HTR-8/SVneo (cell line): ENCODE results near the gene SLC8A2.
A peak's percentile ranks its signal among the peaks of the same experiment; 100 is the strongest.

ENCODE experiments used
- DNase-seq: peaks from one replicate; pipeline ENCODE4 v3.0.0; 2011; ENCODE audit warnings: low spot score, mixed read lengths; ENCODE audit not compliant: insufficient read length
- FAIRE-seq: peaks from 2 replicates; lab custom pipeline; 2011; peaks lifted over from hg19 to GRCh38; lab: Jason Lieb, UNC

SLC8A2 gene

DNA sequence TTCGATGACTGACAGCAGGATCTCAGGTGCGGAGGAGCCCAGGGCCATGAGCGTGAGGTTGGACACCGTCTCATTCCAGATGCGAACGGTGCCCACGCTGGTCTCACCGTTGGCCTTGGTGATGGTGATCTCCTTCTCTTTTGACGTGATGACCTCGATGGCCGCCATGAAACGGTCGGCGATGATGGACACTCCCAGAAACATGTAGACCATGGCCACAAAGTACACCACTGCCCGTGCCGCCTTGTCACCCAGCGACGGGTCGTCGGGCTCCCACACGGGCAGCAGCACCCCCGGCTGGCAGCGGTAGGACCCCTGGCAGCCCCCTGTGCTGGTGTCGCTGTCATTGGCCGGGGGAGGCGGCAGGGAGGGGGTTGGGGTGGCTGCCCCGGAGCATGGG is 5.7 kb downstream of the SLC8A2 start:
- no peak for FAIRE-seq
- DNase-seq, result no peak

GRCh38 chr19:47464675-47465419 is 6.8 kb downstream of the SLC8A2 start:
- FAIRE-seq (no peak), DNase-seq (no peak)

DNA sequence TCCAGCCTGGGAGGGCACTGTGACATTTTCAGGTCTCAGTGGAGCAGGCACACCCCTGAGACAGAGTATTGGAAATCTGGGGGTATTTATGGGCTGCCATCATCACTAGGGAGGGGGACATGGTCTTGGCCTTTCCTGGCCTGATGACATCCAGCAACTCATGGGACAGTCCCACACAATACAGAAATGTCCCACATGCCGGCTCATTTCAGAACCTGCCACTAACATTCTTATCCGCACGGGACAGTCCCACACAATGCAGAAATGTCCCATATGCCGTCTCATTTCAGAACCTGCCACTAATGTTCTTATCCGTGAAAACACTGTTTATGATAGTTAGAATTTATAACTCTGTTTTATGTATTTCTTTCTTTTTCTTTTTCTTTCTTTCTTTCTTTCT is 9.8 kb downstream of the SLC8A2 start:
- FAIRE-seq, result no peak
- no peak for DNase-seq

DNA sequence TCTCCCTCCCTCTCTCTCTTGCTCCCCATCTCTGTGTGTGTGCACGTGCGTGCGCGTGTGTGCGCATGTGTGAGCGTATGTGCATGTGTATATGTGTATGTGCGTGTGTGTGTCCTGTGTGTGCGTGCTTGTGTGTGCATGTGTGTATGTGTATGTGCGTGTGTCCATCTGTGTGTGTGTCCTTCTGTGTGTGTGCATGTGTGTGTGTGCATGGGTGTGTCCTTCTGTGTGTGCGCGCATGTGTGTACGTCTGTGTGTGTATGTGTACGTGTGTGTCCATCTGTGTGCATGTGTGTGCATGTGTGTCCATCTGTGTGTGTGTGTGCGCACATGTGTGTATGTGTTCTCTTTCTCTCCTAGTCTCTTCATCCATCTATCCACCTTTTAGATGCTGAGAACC is 12.2 kb downstream of the SLC8A2 start:
- FAIRE-seq (peak; percentile 96), DNase-seq (no peak)

GRCh38 chr19:47458672-47459071 is 13.0 kb downstream of the SLC8A2 start:
- FAIRE-seq (no peak), DNase-seq (no peak)

GRCh38 chr19:47456721-47457474 is 14.8 kb downstream of the SLC8A2 start:
- no peak for FAIRE-seq

GRCh38 chr19:47450478-47450877 is 21.2 kb downstream of the SLC8A2 start:
- DNase-seq (no peak), FAIRE-seq (no peak)

More at GRCh38 chr19:47456721-47457474, 14.8 kb downstream of the SLC8A2 start:
- DNase-seq, result no peak

DNA sequence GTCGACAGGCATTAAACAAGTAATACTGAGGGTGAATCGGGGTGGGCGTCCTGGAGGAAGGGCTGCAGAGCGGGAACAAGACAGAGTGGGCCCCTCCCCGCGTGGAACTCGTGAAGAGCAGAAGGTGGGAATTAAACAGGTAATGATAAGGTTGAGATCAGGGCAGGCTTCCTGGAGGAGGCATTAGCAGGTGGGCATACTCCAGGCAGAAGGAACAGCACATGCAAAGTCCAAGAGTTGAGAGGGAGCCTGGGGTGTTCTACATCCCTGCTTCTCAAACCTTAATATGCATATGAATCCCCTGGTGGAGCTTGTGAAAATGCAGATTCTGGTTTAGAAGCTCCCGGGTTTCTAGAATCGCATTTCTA is 23.3 kb downstream of the SLC8A2 start:
- FAIRE-seq, result no peak

GRCh38 chr19:47447470-47448359 is 24.0 kb downstream of the SLC8A2 start:
- DNase-seq (peak; percentile 32), FAIRE-seq (no peak)

More for the DNA sequence above, 23.3 kb downstream of the SLC8A2 start:
- no peak for DNase-seq

- DNase-seq, result no peak
- no peak for FAIRE-seq
Measured at GRCh38 chr19:47446534-47447469, 24.9 kb downstream of the SLC8A2 start.

GRCh38 chr19:47445937-47446402 is 25.7 kb downstream of the SLC8A2 start:
- FAIRE-seq, result no peak
- DNase-seq, result no peak

DNA sequence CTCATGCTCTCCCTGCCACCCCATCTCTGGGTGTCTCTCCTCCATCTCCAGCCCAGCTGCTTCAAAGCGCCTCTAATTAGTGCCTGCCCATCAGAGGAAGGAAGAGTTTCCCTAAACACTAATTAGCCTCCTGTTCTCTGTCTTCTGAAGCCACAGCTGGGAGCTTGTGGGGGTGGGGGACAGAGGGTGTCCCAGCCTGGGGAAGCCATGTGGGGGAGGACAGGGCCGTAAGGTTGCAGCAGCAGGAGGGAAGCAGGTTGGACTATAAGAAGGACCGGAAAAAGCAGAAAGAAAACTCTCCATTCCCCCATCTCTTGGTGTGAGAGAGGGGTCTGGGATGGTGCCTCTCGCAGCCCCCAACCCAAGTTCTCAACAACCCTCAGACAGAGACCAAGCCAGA is 26.2 kb downstream of the SLC8A2 start:
- DNase-seq (no peak), FAIRE-seq (no peak)

GRCh38 chr19:47444388-47444821 is 27.3 kb downstream of the SLC8A2 start:
- DNase-seq (no peak), FAIRE-seq (peak; percentile 31)

- DNase-seq (no peak), FAIRE-seq (no peak)
Measured at GRCh38 chr19:47443331-47443730, 28.4 kb downstream of the SLC8A2 start.

DNA sequence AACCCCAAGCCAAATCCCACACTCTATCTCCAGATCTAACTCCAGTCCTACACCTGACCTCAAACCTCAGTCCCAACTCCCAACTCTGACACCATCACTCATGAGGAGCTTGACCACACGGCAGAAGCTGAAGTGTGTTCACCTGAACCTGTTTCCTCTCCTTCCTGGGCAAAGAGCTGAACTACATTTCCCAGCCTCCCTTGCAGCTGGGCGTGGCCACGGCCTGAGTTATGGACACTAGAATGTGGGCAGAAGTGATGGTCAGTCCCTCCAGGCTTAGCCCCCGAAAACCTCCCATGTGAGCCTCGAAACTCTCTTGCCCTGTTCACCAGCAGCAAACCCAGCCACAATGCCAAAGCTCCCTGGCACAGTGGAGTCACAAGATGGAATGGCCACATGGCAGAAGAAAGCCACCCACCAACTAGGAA is 32.9 kb downstream of the SLC8A2 start:
- DNase-seq (no peak), FAIRE-seq (no peak)

- DNase-seq (no peak), FAIRE-seq (no peak)
Measured at GRCh38 chr19:47437500-47437899, 34.2 kb downstream of the SLC8A2 start.

DNA sequence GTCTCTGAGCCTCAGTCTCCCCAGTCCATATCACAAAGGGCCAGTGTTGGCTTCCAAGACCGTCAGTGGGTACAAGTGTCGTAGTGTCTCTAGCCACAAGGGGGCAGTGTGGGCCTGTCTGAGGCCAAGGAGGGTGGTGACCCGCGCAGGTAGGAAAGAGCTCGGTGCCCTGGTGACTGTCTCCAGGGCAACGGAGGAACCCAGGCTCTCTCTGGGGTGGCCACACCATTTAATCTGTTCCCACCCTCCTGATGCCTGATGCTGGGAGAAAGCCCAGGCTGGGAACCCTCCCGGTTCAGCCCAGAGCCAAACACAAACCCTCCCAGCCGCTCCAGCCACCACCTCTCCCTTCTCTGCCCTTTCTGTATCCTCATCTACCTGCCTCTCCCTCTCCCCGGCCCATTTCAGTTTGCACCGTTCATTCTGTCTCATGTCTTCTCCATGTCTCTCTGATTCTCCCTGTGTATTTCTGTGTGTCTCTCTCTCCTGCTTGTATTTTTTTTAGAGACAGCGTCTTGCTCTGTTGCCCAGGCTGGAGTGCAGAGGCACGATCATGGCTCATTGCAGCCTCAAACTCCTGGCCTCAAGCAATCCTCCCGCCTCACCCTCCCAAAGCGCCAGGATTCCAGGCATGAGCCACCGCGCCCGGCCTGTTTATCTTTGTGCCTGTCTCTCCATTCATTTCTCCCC is 34.8 kb downstream of the SLC8A2 start:
- DNase-seq (no peak), FAIRE-seq (peak; percentile 93)

DNA sequence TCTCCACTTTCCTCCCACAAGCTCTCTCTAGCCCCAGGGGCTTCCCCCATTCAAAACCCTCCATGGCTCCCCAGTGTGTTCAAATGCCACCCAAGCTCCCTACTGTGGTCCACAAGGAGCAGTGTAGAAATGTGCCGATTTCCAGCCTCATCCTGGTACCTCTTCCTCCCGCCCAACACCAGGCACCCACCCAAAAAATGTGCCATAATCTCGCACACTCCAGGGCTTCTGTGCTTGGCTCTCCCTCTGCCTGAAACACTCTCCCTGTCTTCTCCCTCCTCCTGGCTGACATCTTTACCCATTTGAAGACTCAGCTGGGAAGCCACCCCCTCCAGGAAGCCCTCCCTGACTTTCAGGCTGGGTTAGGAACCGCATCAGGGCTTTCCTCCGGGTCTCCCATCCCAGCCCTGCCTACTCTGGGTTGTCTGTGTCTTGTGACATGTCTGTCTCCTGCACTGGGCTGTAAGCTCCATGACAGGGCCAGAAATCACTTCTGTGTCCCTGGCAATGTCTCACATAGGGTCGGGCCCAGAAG is 35.7 kb downstream of the SLC8A2 start:
- DNase-seq (no peak), FAIRE-seq (no peak)

GRCh38 chr19:47435196-47435595 is 36.5 kb downstream of the SLC8A2 start:
- DNase-seq, result no peak

More at GRCh38 chr19:47435196-47435595, 36.5 kb downstream of the SLC8A2 start:
- no peak for FAIRE-seq
